K562 (cell line): ENCODE data around the gene HFE. TPM values are rescaled to one million over a fixed set of nuclear protein-coding genes. Genes with fewer than 3 reads are reported as not detected.

ENCODE experiments used
- NBN ChIP-seq: fragments of 450-650 bp; IDR thresholded peaks from 2 replicates; pipeline ENCODE4 v1.6.1; 2016; ENCODE audit warnings: low read depth, mild to moderate bottlenecking
- NFRKB ChIP-seq: fragments of 450-650 bp; IDR thresholded peaks from 2 replicates; pipeline ENCODE4 v1.6.1; 2016; ENCODE audit warnings: low read depth
- RNF219 ChIP-seq: fragments of 250-450 bp; sonication (Bioruptor Pico); IDR thresholded peaks from 2 replicates; pipeline ENCODE4 v1.5.0; 2022; ENCODE audit warnings: mild to moderate bottlenecking
- ZNF324 ChIP-seq: fragments of 250-450 bp; sonication (Bioruptor Pico); IDR thresholded peaks from 2 replicates; pipeline ENCODE4 v1.4.0; 2020; ENCODE audit warnings: mild to moderate bottlenecking
- ZSCAN29 ChIP-seq: fragments of 450-650 bp; IDR thresholded peaks from 2 replicates; pipeline ENCODE4 v1.6.1; 2017
- polyA plus RNA-seq, 8 experiments: library from polyadenylated mRNA; depleted of rRNA in 4 of 8; stranded (reverse) in 5 of 8; unstranded in 3 of 8; fragments of >200 nt; fragmentation: Nextera tagmentation in 2 of 8; fragmentation: Illumina TruSeq in 1 of 8; extraction: Ambion mirVana in 2 of 8; extraction: Trizol in 1 of 8; gene quantifications; 2 replicates each; pipeline versions ENCODE4 v1.2.1 to v1.2.3, GENCODE V29; 2011 to 2014; ENCODE audit warnings: inconsistent platforms in 1 of 8, missing spikeins in 1 of 8
- total RNA-seq, 7 experiments: library from RNA; depleted of rRNA in 6 of 7; stranded (reverse); fragments of >200 nt in 6 of 7; fragmentation: Illumina TruSeq in 2 of 7; extraction: Trizol in 2 of 7; gene quantifications; 2 replicates each; pipeline versions ENCODE4 v1.2.1 to v1.2.3, GENCODE V29; 2011 to 2021; ENCODE audit warnings: low replicate concordance in 1 of 7
- TF ChIP-seq, protein P1 (sequence below): fragments of 450-650 bp; IDR thresholded peaks from 2 replicates; pipeline ENCODE4 v1.6.1; 2018; ENCODE audit not compliant: partially characterized antibody
- TF ChIP-seq, protein P2 (sequence below): IDR thresholded peaks from 2 replicates; pipeline ENCODE4 v1.6.1; 2012; ENCODE audit warnings: low read depth, low read length, improper control_type of control experiment, borderline replicate concordance
- TF ChIP-seq, protein P3 (sequence below): fragments of 450-650 bp; formaldehyde crosslinking; IDR thresholded peaks from 2 replicates; pipeline ENCODE4 v1.4.0; 2020; ENCODE audit warnings: mild to moderate bottlenecking, moderate library complexity
- TF ChIP-seq, protein P4 (sequence below): fragments of 250-450 bp; sonication (Bioruptor Pico); IDR thresholded peaks from 2 replicates; pipeline ENCODE4 v1.9.0; 2021; ENCODE audit warnings: mild to moderate bottlenecking

Gene HFE
- total and polyA plus RNA-seq, 9 of the 15 experiments (the other 6 are each of a cell fraction or from before 2014, with no cell fraction given): 0.14 to 1.2 (median 0.76) TPM

DNA sequence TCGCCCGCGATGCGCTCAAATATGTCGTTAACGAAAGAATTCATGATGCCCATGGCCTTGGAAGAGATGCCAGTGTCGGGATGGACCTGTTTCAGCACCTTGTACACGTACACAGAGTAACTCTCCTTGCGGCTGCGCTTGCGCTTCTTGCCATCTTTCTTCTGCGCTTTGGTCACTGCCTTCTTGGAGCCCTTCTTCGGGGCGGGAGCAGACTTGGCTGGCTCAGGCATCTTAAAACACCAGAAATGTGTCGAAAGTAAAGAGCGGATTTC is 36.4 kb downstream of the HFE start (continued):
- TF ChIP-seq RNF219 (CRISPR knock-in tag): 0 out of 2 replicates have a peak, but pooled peaks have one; percentile 12
- peak; percentile 2; the same call in 1 of the 2 replicates for TF ChIP-seq ZSCAN29
- TF ChIP-seq, protein P1, sequence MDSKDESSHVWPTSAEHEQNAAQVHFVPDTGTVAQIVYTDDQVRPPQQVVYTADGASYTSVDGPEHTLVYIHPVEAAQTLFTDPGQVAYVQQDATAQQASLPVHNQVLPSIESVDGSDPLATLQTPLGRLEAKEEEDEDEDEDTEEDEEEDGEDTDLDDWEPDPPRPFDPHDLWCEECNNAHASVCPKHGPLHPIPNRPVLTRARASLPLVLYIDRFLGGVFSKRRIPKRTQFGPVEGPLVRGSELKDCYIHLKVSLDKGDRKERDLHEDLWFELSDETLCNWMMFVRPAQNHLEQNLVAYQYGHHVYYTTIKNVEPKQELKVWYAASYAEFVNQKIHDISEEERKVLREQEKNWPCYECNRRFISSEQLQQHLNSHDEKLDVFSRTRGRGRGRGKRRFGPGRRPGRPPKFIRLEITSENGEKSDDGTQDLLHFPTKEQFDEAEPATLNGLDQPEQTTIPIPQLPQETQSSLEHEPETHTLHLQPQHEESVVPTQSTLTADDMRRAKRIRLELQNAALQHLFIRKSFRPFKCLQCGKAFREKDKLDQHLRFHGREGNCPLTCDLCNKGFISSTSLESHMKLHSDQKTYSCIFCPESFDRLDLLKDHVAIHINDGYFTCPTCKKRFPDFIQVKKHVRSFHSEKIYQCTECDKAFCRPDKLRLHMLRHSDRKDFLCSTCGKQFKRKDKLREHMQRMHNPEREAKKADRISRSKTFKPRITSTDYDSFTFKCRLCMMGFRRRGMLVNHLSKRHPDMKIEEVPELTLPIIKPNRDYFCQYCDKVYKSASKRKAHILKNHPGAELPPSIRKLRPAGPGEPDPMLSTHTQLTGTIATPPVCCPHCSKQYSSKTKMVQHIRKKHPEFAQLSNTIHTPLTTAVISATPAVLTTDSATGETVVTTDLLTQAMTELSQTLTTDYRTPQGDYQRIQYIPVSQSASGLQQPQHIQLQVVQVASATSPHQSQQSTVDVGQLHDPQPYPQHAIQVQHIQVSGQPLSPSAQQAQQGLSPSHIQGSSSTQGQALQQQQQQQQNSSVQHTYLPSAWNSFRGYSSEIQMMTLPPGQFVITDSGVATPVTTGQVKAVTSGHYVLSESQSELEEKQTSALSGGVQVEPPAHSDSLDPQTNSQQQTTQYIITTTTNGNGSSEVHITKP: no peak
- TF ChIP-seq NFRKB: no peak
- TF ChIP-seq, protein P2, sequence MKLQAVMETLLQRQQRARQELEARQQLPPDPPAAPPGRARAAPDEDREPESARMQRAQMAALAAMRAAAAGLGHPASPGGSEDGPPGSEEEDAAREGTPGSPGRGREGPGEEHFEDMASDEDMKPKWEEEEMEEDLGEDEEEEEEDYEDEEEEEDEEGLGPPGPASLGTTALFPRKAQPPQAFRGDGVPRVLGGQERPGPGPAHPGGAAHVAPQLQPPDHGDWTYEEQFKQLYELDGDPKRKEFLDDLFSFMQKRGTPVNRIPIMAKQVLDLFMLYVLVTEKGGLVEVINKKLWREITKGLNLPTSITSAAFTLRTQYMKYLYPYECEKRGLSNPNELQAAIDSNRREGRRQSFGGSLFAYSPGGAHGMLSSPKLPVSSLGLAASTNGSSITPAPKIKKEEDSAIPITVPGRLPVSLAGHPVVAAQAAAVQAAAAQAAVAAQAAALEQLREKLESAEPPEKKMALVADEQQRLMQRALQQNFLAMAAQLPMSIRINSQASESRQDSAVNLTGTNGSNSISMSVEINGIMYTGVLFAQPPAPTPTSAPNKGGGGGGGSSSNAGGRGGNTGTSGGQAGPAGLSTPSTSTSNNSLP: no peak
- no peak for TF ChIP-seq ZNF324 (CRISPR knock-in tag)
- no peak for TF ChIP-seq NBN
- TF ChIP-seq, protein P3, sequence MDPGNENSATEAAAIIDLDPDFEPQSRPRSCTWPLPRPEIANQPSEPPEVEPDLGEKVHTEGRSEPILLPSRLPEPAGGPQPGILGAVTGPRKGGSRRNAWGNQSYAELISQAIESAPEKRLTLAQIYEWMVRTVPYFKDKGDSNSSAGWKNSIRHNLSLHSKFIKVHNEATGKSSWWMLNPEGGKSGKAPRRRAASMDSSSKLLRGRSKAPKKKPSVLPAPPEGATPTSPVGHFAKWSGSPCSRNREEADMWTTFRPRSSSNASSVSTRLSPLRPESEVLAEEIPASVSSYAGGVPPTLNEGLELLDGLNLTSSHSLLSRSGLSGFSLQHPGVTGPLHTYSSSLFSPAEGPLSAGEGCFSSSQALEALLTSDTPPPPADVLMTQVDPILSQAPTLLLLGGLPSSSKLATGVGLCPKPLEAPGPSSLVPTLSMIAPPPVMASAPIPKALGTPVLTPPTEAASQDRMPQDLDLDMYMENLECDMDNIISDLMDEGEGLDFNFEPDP (CRISPR knock-in tag): no peak
- TF ChIP-seq, protein P4, sequence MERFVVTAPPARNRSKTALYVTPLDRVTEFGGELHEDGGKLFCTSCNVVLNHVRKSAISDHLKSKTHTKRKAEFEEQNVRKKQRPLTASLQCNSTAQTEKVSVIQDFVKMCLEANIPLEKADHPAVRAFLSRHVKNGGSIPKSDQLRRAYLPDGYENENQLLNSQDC: peak; percentile 95; the same call in 1 of the 2 replicates
